GM21515 (cell line): ENCODE measurements around the gene CRHBP.
"Not testable (repeated sequence)": the region's sequence is repeated elsewhere in the genome, so short reads cannot be mapped to it uniquely, and the experiment has no call there.

Experiments
- ATAC-seq: cut with Tn5 transposase; IDR thresholded peaks from one replicate; pipeline ENCODE4 v1.9.1; 2021; ENCODE audit not compliant: unreplicated experiment

CRHBP gene

GRCh38 chr5:76952795-76953536 lies at the start of gene CRHBP:
Gene CRHBP, plus strand, starts transcription at chr5:76953045. Its CDS starts 90 bp downstream, at chr5:76953135.
- no peak for ATAC-seq

GRCh38 chr5:76908166-76908565 lies 44.7 kb upstream of the CRHBP start:
- ATAC-seq: no peak

- ATAC-seq: not testable (repeated sequence)
These were observed 42.4 kb upstream of the CRHBP start for GRCh38 chr5:76910344-76910933.

- ATAC-seq: not testable (repeated sequence)
These were observed 38.2 kb upstream of the CRHBP start for GRCh38 chr5:76914671-76915070.

- ATAC-seq: no peak
These were observed 34.3 kb upstream of the CRHBP start for GRCh38 chr5:76918539-76918938.

- no peak for ATAC-seq
These were observed 32.4 kb upstream of the CRHBP start for GRCh38 chr5:76920491-76920890.

GRCh38 chr5:76926329-76927105 lies 26.3 kb upstream of the CRHBP start:
- no peak for ATAC-seq

- ATAC-seq: no peak
These were observed 24.9 kb upstream of the CRHBP start for GRCh38 chr5:76927961-76928360.

- no peak for ATAC-seq
These were observed 22.8 kb upstream of the CRHBP start for GRCh38 chr5:76930083-76930482.

GRCh38 chr5:76938177-76938576 lies 14.7 kb upstream of the CRHBP start:
- ATAC-seq: no peak

- no peak for ATAC-seq
These were observed 11.8 kb upstream of the CRHBP start for GRCh38 chr5:76941000-76941399.

- ATAC-seq: no peak
These were observed 11.4 kb upstream of the CRHBP start for GRCh38 chr5:76941442-76941841.

- no peak for ATAC-seq
These were observed 10.3 kb upstream of the CRHBP start for GRCh38 chr5:76942581-76942980.

GRCh38 chr5:76943006-76943405 lies 9.8 kb upstream of the CRHBP start:
- ATAC-seq: no peak

GRCh38 chr5:76944638-76945037 lies 8.2 kb upstream of the CRHBP start:
- no peak for ATAC-seq

- ATAC-seq: not testable (repeated sequence)
These were observed 7.6 kb upstream of the CRHBP start for GRCh38 chr5:76945238-76945637.

- no peak for ATAC-seq
These were observed 6.8 kb upstream of the CRHBP start for GRCh38 chr5:76946090-76946489.

GRCh38 chr5:76947082-76947503 lies 5.8 kb upstream of the CRHBP start:
- ATAC-seq: no peak

GRCh38 chr5:76953551-76954382 lies 922 bp downstream of the CRHBP start:
- no peak for ATAC-seq

- ATAC-seq: no peak
These were observed 1.5 kb downstream of the CRHBP start for GRCh38 chr5:76954383-76954763.

- ATAC-seq: no peak
These were observed 3.2 kb downstream of the CRHBP start for GRCh38 chr5:76956033-76956432.
